Fibroblast of gingiva (primary cell): ENCODE data around the gene SGCA.

Source experiments
- DNase-seq: peaks from one replicate; pipeline ENCODE4 v3.0.0-alpha.2; 2011; ENCODE audit warnings: low read depth

SGCA gene

GRCh38 chr17:50149417-50150353 is 16.1 kb upstream of the SGCA start:
- peak; percentile 54 for DNase-seq

DNA sequence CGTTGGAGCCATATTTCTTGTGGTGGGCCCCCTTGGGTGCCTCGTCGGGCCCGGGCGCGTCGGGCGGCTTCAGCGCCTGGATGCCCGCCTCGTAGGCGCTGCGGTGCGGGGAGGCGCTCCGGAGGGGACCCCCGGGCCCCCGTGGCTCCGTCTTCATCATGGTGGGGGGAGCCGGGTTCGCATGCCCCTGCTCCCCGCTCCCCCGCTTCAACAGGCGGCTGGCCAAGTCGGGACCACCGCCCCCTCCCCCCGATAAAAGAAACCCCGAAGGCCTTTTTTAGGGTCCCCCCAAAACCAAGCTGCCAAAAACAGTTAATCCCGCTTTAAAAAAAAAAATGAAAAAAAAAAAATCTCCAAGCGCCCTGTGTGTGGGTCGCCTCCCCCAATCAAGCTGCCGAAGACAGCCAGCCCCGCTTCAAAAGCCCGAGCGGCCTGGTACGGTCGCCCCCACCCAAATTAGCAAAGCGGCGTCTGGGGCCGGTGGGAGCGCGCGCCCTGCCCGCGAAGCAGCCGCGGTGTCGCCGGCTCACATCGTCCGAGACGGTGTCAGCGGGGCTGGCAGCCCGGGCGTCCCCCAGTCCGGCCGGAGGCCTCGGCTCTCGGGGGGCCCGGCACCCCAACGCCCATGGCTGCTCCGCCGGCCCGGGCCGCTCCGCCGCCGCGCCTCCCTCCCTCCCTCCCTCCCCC is 15.3 kb upstream of the SGCA start, which contains the start of gene PPP1R9B:
Gene PPP1R9B, minus strand, starts transcription at position 324 of the 687 bp plus-strand sequence. Its CDS starts 164 bp downstream, at position 160.
- no peak for DNase-seq

GRCh38 chr17:50151041-50151936 is 14.5 kb upstream of the SGCA start:
- peak; percentile 89 for DNase-seq

DNA sequence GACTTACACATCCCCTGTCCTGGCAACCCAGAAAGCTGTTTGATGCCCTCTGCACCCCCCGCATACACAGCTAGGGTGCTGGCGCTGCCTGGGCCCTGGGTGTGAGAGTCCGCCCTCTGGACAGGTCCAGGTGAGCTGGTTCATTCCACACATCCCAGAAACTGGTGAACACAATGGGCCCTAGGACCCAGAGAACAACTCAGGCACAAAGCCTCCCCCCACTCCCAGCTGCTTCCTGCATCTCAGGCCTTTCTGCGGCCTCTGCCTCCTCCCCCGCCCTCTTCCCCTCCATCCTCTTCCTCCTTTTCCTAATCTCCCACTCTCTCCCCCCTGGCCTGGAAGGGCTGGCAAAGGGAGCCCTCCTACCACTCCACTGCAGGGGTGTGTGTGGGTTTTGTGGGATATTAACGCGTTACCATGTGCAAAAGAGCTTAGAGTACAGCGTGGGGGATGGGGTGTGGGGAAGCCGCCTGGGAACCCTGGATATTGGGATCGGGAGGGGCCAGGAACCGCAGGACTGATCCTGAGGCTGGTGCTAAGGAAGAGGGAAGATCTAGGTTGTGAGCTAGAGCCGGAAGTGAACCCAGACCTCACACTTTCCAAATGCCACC is 13.8 kb upstream of the SGCA start:
- peak; percentile 81 for DNase-seq

DNA sequence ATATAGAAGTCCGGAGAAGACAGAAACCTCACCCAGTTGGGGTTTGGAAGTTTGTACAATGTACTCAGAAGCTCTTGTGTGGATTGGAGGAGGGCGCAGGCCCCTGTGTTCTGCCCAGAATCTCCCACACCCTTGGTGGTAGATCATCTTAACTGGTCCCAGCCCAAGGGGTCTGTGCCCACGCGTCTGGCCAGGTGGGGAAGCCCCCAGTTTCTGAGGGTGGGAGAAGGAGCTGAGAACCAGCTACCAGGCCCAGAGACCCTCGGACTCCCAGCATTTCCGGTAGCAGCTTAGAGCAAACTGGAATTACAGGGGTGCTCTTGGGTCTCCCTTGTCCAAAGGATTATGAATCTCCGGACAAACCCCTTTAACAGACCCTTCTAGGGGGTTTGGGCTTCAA is 13.1 kb upstream of the SGCA start:
- DNase-seq, result no peak

DNA sequence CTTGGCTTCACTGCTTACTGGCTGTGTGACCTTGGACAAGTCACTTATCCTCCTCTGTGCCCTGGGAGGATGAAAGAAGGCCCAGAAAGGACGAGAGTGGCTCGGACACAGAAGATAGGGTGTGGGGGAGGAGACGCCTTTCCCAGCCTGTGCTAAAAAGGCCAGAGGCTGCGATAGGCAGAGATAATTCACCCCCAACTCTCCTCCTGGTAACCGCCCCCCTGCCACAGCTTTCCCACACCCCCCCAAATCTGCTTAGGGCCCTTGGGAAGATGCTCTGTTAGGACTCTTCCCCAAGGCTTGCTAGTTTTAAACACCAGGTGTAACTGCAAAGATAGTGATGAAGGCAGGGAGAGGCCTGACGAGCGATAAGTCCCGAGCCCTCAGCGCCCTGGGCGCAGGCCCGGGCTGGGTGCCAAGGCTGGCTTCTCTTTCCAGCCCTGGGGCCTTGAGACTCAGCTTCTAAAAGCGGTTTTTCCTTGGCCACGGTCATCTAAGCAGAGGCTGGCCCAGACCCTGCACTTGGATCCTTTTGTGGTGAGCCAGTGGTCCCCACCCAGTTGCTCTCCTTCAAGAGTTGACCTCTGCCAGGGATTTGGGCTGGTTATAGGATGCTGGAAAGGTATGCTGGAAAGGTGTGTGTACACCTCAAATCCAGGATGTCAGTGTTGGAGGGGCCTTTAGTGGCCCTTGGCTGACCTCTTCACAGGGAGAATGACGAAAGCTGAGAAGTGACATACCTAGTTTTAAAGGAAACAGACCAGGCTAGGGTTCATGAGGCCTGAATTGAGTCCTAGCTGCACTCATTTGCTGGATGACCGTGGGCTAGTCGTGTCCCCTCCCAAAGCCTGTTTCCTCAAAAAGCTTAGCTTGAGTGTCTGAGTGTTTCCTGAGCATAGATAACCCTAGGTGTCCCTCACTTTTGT is 11.9 kb upstream of the SGCA start:
- peak; percentile 36 for DNase-seq

DNA sequence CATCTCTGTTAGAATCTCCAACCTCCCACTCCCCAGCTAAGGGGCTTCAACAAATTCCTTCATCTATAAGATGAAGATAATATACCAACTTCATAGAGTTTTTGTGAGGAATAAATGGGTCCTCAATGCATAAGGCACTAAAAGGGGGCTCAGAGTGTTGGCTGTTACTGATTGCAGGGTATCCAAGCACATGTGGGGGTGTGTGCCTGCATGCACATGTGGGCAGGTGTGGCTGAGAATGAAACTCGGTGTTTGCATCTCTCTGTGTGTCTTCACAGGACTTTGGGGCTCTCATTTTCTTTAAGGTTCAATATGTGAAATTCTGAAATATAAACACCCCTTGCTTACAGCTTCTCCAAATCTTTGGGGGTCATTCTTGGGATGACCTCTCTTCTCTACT is 11.2 kb upstream of the SGCA start:
- DNase-seq, result no peak

DNA sequence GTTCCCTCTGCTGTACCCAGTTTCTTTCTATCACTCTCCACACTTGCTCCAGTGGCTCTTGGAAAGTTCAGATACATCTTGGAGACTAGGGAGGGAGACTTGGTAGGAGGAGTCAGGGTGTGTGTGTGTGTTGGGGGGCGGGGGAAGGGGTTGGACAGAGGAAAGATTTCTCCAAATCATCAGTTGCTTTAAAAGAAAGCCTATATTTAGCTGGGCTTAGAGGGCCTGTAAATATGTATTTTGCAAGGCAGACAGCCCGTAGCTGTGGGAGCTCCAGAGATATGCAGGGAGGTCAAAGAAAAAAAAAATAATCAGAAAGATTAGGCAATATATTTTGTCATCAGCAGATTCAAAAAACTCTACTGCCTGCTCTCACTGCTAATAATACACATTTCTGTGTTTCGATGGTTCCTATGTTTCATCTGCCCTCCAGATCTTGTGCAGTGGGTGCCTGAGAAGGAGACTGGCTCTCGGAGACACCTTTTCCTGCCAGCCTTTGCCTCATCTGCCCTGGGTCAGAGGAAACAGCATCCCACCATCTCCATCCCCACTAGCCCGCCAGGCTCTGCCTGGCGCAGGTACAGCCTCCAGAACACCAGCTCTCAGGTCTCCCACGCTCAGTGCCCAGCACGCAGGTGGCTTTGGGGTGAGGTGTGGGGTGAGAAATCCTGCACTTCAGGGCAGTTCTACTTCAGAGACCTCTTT is 10.5 kb upstream of the SGCA start:
- DNase-seq, result peak; percentile 81

- DNase-seq, result no peak
Measured at GRCh38 chr17:50157891-50158290, 7.9 kb upstream of the SGCA start.

GRCh38 chr17:50161023-50161910 is 4.5 kb upstream of the SGCA start:
- DNase-seq, result peak; percentile 82

GRCh38 chr17:50161911-50162288 is 3.9 kb upstream of the SGCA start:
- no peak for DNase-seq

- DNase-seq, result no peak
Measured at GRCh38 chr17:50162466-50163254, 3.1 kb upstream of the SGCA start.

DNA sequence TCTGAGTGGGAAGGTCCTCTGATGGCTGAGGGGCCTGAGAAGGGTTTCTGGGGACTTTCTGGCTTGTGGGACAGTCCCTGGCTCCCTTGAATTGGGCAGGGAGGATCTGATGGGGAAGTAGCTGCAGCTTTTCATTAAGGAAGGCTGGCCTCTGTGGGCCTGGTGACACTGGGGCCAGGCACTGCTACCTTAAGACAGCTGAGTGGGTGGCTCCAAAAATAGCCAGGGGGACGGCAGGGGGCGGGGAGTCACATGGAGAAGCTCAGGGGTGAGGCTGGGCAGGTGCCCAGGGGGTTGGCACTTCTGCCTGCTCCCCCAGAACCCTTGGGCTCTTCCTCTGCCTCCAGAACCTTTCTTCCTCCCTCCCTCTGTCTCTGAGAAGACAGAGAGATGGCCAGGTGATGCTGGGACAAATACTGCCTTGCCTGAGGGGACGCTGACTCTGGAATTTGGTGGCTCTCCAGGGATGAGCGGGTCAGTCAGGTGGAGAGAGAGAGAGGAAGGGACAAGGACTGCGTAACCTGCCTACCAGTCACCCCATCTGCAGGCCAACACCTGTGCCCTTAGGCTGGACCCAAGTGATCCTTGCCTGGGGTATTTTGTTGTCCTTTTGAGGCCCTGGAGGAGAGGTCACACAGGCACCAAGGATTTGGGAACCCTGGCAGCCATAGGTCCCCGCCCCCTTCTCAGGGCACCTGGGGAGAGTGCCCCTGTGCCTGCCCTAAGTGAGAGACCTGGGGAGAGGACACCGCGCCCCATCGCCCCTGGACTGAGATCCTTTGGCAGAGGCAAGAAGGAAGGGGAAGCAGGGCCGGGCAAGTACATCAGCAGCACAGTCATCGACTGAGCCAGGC is 1.7 kb upstream of the SGCA start:
- no peak for DNase-seq

- no peak for DNase-seq
Measured at GRCh38 chr17:50164697-50164988, 1.2 kb upstream of the SGCA start.

DNA sequence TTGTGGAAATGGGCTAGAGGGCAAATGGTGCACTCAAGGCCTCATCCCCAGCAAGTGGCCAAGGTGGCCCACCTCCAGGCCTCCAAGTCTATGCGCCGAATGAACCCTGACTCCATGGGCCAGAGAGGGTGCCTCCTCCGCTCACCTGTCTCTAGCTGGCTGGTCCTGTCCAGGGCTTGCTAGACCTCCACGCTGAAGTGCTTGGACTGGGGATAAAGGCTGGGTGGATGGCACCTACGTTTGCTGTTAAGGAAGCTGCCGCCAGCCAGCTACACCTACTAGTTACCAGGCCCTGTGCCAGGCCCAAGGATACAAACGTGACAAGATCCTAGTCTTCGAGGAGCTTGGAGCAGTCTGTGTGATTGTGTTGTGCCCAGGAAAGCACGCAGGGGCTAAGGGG is 739 bp upstream of the SGCA start:
- no peak for DNase-seq

GRCh38 chr17:50165466-50165865 is 339 bp upstream of the SGCA start:
- DNase-seq, result no peak

DNA sequence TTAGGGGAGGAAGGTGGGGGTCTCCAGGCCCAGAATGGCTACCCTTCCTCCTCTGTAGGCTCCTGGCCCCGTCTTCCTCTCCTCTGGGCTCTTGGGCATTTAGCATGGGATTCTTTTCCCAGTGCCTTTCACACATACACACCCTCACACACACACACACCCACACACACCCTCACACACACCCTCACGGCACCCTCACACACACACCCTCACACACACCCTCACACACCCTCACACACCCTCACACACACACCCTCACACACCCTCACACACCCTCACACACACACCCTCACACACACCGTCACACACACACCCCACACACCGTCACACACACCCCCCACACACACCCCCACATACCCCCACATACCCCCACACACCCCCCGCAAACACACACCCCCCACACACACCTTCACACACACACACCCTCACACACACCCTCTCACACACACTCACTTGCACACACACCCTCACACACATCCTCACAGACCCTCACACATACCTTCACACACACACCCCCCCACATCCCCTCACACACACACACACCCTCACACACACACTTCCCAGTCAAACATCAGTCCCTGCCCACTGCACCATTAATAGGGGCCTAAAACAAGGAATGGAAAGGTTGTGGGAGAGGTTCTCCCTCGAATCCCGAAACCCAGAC is 845 bp downstream of the SGCA start:
- no peak for DNase-seq
